GM21367 (cell line): ENCODE results near the gene ACOX1.

Experiments
- ATAC-seq: cut with Tn5 transposase; IDR thresholded peaks from one replicate; pipeline ENCODE4 v1.9.1; 2021; ENCODE audit not compliant: unreplicated experiment

ACOX1 gene

GRCh38 chr17:75910699-75911098 lies 68.3 kb downstream of the ACOX1 start:
- no peak for ATAC-seq

GRCh38 chr17:75909812-75910274 lies 69.1 kb downstream of the ACOX1 start:
- ATAC-seq = no peak

DNA sequence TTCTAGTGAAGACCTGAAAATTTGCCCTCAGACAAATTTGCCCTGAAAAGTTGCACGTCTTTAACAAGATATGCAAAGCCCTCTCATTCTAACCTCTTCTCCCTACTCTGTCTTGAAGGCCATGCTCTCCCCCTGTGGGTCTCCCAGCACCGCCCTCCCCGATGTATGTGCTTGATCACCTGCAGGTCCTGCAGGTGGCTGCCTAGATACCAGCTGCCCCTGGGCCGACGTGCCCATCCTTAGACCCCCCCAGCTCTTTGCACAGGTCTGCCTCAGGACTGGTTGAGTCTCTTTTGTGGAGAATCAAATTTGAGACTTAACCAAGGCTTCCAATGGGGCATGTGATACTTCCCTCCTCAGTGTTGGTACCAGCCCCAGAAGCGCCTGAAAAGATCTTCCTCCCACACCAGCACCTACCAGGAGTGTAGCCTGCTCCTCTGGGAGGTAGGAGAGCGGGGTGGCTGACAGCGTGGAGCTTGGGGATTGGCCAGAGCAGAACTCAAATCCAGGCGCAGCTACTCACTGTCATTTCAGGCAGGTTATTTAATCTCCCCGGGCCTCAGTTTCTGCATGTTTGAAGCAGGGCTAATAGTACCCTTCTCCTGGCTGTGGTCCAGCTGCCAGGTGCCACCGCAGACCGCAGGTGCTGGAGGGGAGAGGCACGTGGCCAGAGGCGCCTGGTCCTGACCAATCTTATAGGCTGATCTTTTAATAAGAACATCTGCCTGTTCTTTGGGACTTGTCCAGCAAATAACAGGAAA lies 69.7 kb downstream of the ACOX1 start:
- ATAC-seq = no peak

DNA sequence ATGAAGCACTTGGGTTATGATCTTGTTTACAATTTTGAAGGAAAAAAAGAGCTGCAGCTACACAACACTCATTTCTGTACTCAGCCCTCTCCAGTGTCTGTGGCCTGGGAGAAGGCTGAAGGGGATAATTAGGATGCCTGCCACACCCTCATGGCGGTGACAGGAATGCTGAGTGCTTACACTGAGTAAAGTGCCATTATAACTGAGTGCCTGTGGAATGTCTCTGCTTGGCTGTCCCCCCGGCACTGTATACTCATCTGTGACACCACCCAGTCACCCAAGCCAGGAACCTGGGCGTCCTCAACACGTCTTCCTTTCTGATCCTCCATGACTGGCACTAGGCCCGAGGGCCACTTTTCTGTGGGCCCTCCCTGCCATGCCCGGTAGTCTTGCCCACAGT lies 70.8 kb downstream of the ACOX1 start:
- no peak for ATAC-seq

- ATAC-seq = no peak
These were observed 72.7 kb downstream of the ACOX1 start for GRCh38 chr17:75906143-75906884.

GRCh38 chr17:75904749-75905521 lies 74.0 kb downstream of the ACOX1 start, which contains the start of gene MRPL38:
Gene MRPL38, minus strand, starts transcription at chr17:75904884. Its CDS starts 9 bp downstream, at chr17:75904875.
- peak; percentile 88 for ATAC-seq

DNA sequence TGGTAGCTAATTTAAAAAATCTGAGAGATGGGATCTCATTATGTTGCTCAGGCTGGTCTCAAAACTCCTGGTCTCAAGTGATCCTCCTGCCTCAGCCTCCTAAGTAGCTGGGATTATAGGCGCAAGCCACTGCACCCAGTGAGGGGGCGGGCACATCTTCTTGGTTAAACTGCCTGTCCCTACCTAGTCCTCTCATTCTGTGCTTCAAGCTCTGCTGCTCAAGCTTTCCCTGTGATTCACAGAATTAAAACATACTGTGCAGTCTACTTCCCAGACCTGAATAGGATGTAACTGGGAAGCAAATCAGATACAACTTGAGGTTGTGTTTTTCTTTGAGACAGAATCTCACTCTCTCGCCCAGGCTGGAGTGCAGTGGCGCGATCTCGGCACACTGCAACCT lies 76.6 kb downstream of the ACOX1 start:
- no peak for ATAC-seq

DNA sequence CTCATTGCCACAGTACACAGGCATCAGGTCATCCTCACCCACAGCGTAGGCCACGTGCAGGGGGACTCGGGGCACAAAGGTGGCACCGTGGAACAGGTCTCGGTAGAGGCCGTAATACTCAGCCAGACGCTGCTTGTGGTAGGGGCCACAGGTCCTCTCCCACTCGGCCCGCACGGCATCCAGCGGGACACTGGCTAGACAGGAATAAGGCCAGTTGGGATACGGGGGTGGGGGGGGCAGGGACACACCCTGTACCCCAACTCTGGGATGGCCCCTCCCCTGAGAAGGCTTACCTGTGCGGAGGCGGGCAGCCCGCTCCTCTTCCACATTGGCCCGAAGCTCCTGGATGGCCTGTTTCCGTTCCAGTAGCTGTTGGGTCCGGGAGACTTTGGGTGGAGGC lies 77.2 kb downstream of the ACOX1 start:
- no peak for ATAC-seq

DNA sequence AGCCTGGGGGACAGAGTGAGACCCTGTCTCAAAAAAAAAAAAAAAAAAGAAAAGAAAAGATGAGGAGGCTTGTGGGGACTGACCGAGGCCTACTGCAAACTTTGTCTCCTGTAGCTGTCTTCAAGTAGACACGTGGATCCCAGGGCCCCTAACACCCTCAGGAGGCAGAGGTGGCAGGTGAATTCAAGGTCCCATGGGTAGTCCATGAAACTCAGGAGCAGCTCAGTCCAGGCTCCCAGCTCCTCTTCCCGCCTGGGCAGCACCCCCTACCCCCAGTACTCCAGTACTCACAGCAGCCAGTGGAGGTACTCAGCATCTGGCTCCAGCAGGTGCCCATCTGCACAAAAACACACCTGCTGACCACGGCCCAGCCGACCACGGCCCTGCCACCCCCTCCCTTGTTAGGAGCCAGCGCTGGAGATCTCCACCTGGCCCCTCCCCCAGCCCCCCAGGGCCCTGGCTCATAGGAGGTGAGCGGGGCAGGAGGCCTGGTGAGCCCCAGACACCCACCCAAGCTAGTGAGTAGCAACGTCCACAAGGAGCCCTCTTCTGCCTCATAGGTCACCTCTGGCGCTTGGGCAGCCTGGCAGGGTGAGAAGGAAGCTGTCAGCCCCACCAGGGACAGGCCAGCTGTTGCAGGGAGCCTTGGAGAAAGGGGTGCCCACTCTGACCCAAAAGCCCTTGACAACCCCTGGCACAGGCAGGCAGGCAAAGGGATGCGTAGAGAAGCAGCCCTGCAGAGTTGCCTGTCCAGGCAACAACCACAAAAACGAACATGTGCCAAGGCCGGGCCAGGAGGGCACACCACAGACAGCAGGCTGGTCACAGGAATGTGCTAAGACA lies 78.1 kb downstream of the ACOX1 start:
- no peak for ATAC-seq

DNA sequence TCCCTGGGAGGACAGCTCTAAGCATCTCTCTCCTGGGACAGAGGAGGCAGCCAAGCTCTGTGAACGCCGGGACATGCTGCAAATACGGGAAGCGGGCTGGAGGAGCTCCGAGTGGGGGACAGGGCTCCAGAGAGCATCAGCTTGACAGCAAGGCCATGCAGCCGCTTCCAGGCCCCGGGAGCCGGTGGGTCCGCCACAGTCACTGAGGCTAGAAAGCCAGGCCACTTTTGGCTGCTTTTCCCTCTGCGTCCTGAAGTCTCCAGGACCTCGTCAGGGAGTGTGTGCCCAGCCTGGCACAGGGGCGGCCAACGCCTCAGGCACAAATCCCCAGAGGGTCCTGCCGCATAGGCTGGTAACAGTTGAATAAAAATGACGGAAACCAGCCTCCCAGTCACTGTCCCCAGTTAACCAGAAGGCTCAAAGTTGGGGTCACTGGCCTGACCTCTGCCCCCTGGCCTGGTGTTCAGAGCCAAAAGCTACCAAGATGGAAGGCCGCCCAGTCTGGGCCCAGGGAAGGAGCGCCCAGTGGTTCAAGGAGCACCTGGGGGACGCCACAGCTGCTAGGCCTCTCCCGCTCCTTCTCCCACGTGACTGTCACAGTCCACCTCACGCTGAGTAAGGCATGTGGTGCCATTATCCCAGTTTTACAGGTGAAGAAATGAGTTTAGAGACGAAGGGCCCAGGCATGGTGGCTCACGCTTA lies 79.0 kb downstream of the ACOX1 start:
- no peak for ATAC-seq

- ATAC-seq = no peak
These were observed 79.6 kb downstream of the ACOX1 start for GRCh38 chr17:75899353-75899752.

DNA sequence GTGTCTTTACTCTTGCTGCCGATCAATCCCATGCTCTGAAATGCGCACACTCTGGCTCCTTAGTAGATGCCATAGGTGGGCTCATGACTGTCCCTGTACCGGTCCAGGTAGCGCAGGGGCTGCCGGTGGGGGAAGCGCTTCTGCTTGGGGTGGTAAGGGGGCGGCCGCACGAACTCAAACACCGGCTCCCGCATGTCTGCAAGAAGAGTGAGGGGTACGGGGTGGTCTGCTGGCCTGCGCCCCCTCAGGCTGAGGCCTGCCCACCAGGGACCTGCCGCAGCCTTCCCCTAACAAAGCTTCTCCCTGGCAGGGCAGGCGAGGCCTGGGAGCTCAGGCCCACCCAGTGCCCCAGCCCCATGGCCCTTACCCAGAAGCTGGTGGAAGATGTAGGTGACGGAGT lies 80.2 kb downstream of the ACOX1 start:
- no peak for ATAC-seq

DNA sequence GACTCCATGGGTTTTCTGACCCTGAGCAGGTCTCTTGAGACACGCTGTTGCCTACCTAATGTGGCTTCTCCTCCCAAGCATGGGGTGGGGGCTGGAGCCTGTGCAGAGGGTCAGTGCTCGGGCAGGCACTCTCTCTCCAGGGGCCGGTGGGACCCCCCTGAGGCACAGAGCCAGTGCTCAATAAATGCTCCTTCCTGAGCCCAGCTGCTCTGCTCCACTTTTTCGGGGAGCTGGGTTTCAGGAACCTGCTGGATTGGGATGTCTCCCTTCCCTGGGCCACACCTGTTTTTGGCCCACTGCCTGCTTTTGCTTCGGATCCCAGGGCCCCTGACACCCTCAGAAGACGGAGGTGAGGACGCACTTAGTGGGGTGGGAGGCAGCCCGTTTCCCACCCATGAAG lies 80.9 kb downstream of the ACOX1 start:
- ATAC-seq = no peak

- ATAC-seq = no peak
These were observed 81.6 kb downstream of the ACOX1 start for GRCh38 chr17:75897160-75898019.

DNA sequence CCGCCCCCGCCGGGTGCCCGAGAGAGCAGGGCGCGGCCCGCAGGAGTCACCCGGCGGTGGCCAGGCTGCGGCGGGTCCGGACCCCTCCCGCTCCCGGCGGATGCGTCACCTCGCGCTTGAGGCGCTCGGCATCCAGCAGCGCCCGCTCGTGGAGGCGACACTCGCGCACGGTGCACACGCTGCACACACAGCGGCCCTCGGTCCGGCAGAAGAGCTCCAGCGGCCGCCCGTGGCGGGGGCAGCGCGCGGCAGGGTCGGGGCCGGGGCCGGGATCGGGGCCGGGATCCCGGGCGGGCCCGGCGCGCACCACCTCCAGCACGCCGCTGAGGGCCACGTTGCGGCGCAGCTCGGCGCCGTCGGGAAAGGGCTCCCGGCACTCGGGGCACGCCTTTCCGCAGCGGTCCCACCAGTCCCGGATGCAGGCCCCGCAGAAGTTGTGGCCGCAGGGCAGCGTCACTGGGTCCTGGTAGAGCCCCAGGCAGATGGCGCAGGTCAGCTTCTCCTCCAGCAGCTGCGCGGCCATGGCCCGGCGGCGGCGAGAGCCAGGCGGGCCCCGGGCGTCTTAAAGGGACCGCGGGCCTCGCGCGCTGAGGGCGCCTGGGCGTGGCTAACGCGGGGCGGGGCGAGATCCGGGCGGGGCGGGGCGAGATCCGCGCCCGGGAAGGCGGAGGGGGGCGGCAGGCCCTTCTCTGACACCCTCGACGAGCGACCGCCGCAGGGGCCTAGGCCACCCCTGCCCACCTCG lies 82.4 kb downstream of the ACOX1 start, which contains the start of gene TRIM65:
Gene TRIM65 (minus strand): TSS at position 537 of the 745 bp plus-strand sequence. CDS start 14 bp downstream, at position 523.
- ATAC-seq = peak; percentile 40

DNA sequence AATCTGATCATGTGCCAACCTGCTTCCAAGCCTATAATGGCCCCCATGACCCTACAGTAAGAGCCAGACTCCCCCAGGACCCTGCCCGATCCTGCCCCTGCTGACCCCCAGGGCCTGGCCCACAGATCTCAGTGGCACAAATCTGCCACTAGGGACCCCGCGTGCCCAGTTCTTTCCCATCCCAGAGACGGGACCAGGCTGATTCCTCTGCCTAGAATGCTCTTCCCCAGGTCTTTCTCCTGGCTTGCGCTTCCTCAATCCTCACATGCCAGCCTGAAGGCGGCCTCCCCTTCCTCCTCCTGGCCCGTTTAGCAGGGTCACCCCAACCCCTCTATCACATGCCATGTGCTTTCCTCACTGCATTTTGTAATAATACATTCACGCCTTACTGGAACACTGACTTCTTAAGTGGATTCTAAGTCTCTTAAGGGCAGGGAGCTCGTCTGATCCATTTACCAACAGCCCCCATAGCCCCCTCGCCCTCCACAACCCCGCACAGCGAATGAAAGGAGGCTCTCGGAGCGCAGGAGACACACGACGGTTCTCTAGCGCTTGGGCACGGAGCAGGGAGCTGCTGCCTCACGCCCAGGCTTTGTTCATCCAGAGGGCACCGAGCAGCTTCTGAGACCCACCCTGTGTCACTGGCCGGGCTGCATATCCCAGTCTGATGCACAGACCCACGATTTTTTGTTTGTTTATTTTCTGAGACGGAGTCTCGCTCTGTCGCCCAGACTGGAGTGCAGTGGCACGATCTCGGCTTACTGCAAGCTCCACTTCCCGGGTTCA lies 83.4 kb downstream of the ACOX1 start:
- ATAC-seq = no peak

DNA sequence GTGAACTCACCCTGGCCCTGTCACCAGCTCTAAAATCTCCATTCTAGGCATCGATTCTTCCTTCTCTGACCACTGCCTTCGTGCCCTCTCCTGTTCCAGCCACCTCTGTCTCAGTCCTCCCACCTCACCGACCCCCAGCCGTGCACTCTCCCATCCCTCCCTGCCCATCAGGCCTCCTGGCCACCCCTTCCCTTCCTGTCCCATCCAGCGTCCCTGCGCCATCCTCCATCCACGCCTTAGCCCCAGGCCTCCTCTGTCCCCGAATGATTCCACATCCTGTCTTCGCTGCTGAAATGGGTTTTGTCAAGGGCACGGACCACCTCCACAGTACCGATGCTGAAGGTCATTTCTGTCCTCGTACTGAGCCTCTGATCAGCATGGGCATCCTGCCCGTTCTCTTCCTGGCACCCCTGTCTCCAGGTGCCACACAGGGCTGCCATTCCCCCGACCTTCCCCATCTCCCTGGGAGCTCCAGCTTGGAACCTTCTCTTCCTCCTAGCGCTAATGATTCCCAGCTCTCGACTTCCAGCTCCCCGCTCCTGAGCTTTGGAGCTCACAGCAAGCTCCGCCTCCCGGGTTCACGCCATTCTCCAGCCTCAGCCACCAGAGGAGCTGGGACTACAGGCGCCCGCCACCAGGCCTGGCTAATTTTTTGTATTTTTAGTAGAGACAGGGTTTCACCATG lies 84.8 kb downstream of the ACOX1 start:
- no peak for ATAC-seq
